VCaP (cell line): ENCODE data around the gene MAP3K19.

Source experiments
- H3K27ac ChIP-seq: fragments of 450-650 bp; 2 replicates; pipeline ENCODE4 v1.5.1; 2017
- TF ChIP-seq, protein P1 (sequence below): fragments of 450-650 bp; conservative IDR thresholded peaks from 2 replicates; pipeline ENCODE4 v1.5.1; 2017; ENCODE audit warnings: mild to moderate bottlenecking, moderate library complexity

MAP3K19 gene

DNA sequence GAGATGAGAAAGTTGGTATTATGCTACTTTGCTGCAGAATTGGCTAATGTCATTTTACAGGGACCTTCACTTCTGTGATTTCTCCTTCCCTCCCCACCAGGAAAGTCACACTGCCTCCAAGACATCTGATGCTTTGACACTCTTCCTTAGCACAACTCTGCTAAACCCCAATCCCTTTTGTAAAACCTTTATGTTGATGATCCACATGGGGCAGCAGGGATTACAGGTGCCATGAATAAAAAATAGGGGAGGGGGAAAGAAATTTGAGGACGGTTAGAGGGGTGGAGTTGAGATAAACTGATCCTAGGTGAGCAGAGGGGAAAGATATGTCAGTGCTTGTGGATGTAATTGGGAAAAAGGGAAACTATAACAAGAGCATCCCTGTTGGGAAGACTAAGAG lies 102.3 kb downstream of the MAP3K19 start:
- H3K27ac ChIP-seq: no peak overlapping the region
- TF ChIP-seq, protein P1, sequence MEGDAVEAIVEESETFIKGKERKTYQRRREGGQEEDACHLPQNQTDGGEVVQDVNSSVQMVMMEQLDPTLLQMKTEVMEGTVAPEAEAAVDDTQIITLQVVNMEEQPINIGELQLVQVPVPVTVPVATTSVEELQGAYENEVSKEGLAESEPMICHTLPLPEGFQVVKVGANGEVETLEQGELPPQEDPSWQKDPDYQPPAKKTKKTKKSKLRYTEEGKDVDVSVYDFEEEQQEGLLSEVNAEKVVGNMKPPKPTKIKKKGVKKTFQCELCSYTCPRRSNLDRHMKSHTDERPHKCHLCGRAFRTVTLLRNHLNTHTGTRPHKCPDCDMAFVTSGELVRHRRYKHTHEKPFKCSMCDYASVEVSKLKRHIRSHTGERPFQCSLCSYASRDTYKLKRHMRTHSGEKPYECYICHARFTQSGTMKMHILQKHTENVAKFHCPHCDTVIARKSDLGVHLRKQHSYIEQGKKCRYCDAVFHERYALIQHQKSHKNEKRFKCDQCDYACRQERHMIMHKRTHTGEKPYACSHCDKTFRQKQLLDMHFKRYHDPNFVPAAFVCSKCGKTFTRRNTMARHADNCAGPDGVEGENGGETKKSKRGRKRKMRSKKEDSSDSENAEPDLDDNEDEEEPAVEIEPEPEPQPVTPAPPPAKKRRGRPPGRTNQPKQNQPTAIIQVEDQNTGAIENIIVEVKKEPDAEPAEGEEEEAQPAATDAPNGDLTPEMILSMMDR: no peak

DNA sequence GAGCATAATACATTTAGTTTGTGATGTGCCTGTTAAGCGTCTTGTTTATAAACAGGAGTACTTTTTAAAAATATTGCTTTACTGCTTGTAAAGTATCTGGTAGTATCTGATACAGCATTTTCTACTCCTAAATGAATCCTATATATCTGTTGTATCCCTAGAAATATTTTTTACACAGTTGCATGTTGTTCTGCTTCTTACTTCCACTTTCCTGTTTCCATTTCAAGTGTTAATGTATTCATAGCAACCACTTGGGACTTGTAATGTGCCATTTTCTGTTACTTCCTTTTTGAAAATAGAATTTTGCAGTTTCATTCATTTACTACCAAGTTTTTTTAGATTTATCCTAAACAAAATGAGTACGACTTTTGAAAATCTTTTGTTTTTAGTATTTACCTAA lies 103.7 kb downstream of the MAP3K19 start:
- TF ChIP-seq, protein P1: no peak
- H3K27ac ChIP-seq: no peak overlapping the region

DNA sequence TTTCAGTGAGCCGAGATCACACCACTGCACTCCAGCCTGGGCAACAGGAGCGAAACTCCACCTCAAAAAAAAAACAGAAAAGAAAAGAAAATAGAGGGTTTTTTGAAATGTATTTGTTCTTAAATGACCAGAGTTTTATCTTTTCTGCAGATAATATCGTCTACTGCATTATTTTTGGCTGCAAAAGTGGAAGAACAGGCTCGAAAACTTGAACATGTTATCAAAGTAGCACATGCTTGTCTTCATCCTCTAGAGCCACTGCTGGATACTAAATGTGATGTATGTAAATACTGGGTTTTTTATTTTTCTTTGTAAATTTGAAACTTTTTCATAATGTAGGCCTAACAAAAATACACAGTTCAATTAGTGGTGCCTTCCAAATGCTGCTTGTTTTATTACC lies 110.6 kb downstream of the MAP3K19 start:
- TF ChIP-seq, protein P1: no peak
- H3K27ac ChIP-seq: peak overlapping the region; percentile 80

DNA sequence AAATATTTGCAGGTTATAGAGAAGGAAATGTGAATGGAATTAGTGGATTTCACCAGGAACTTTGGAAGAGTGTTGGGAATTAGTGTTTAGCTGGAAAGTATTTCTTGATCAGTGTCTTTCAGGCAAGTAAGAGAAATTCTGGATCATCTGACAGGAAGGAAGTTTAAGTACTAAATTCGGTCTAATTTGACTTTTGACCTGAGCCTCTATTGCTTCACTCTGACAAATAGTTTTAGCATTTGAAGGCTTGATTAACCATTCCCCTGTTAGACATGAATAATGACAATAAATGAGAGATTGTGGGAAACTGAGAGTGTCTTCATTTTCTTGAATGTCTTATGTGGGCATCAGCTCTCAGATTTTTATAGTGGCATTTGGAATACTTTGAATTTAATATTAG lies 112.6 kb downstream of the MAP3K19 start:
- H3K27ac ChIP-seq: peak overlapping the region; percentile 66

DNA sequence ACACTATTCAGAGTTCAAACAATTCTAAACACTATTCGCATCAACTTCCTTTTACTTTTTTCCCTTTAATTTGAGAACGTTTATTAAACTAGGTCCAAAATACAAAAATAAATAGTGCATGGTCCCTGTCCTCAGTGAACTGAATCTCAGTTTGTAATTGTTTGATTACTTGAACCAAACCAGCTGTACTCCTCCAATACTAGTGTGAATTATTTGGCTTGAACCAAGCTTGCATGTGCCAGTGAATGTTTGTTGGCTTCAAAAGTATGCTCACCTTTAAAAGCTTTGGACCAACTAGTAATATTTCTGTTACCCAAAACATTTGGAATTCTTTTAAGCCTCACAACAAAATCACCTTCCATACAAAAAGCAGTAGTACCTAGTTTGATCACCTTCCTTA lies 113.1 kb downstream of the MAP3K19 start:
- TF ChIP-seq, protein P1: no peak
- H3K27ac ChIP-seq: peak overlapping the region; percentile 66

More for the DNA sequence above, 112.6 kb downstream of the MAP3K19 start:
- TF ChIP-seq, protein P1: no peak

DNA sequence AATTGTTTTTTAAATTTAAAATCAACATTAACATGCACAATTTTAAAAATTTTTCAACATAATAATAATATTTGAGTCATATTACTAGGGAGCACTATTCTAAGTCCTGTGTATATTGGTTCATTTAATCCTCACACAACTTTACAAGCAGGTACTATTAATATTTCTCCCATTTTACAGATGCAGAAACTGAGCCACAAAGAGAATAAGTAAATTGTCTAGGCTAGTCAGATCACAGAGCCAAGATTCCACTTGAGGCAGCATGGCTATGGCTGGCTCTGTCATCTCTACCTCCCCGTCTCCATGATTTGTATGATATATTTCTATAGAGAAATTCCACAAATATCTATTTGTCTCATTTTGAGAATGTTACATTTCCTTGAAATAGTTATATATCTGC lies 113.5 kb downstream of the MAP3K19 start:
- peak overlapping the region; percentile 66 for H3K27ac ChIP-seq
- TF ChIP-seq, protein P1: no peak

DNA sequence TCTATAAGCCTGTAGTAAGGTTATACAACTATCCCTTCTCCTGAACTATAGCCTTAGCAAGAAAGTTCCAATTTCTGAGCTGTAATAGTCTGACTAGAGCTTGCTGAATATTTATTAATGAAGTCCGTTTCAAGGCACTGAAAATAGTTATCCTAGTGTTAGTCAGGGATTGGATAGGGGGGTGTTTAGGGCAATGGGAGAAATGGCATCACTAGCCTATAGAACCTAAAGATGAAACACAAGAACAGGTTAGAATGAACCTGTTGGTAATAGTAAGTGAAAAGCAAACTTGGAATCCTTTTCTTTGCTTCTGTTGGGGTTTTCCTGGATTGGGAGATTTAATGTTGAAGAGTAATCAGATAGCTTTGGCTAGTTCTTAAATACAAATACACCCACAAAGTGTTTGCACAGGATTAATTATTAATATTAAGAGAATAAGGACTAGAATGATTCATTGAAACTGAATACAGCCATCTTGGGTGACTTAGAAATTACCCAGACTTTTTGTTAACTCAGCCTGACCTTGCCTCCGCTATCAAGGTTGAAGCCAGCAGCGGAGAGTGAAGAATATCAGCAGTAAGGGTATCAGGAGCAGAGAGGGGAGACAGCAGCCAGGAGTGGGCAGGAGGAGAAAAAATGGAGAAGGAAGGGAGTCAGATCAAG lies 114.3 kb downstream of the MAP3K19 start:
- peak overlapping the region; percentile 66 for H3K27ac ChIP-seq
- TF ChIP-seq, protein P1: no peak
